ENCODE data around the gene CHDH. TPM values are rescaled to one million over a fixed set of nuclear protein-coding genes. Genes with fewer than 3 reads are reported as not detected.

CHDH gene
- polyA plus RNA-seq, 2 of the 4 experiments (the other 2 are of a cell fraction), result 1.1 to 2.8 TPM

DNA sequence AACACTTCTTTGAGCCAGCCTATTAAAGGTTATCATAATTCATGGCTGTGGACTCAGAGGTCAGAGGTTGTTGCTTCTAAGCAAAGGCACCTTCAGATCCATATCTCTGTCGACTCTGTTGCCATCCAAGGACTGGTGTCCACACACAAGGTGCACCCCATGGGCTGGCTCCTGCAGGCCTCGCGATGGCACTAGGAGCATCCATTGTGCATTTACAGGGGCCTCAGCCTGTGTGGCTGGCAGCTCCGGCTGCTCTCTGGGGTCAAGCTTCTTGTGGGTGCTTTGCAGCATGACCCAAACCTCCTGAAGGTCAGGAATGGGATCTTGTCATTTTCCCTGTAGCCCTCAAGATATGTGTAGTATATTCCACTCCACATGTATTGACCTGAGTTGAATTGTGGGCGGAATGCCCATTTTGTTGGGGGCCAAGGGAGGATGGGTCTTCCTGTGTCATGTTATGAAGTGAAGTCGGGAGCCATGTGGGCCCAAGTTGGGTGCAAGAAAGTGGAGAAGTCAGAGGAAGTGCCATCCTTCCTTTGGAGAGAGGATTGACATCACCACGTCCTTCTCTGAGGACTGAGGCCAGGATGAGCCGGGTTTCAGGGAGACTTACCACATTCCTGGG is 43.9 kb downstream of the CHDH start:
- no peak for ATAC-seq
- ChIA-PET CTCF (no interaction called here), POLR2A (no interaction called here)
- TF ChIP-seq ZC3H11A (IDR thresholded peaks at IDR 0.05), result no peak
- no peak for TF ChIP-seq TFCP2L1 (CRISPR knock-in tag; IDR thresholded peaks at IDR 0.05)
- no peak for TF ChIP-seq RAD21 (conservative IDR thresholded peaks at IDR 0.05 in 1 of 2, IDR thresholded peaks at IDR 0.05 in 1 of 2)
- WGBS (ENCODE audit: missing lambda C conversion rate), result 87% methylated on average over 6 of the region's 8 CpGs
- Histone ChIP-seq H3K4me1 (peaks cover 23% of the 10 kb centered on the region), H3K4me3 (no peak overlapping the region), H3K9me3 (no peaks in the 10 kb centered on the region), H3K4me2 (no peak overlapping the region), H3K27ac (no peak overlapping the region)
- DNase-seq (ENCODE audit: low read depth in 1 of 2, low spot score in 1 of 2), result no peak
- FAIRE-seq, result no peak

- no peak for FAIRE-seq
- ChIA-PET CTCF (no interaction called here), POLR2A (no interaction called here)
These were observed 44.9 kb downstream of the CHDH start for GRCh38 chr3:53801319-53801718.

More at GRCh38 chr3:53801319-53801718, 44.9 kb downstream of the CHDH start:
- Histone ChIP-seq H3K4me2 (no peak overlapping the region), H3K4me1 (peaks cover 16% of the 10 kb centered on the region), H3K9me3 (no peaks in the 10 kb centered on the region), H3K27ac (no peak overlapping the region), H3K4me3 (no peak overlapping the region)
- DNase-seq (ENCODE audit: low read depth in 1 of 2, low spot score in 1 of 2) (no peak), ATAC-seq (no peak)
- TF ChIP-seq HOXB5 (CRISPR knock-in tag; IDR thresholded peaks at IDR 0.05) (no peak), MAZ (IDR thresholded peaks at IDR 0.05; ENCODE audit: borderline replicate concordance, low read depth, low read length) (no peak), RAD21 (conservative IDR thresholded peaks at IDR 0.05 in 1 of 2, IDR thresholded peaks at IDR 0.05 in 1 of 2) (no peak), NR3C1 (IDR thresholded peaks at IDR 0.05) (no peak), HEYL (CRISPR knock-in tag; IDR thresholded peaks at IDR 0.05) (no peak), SMC3 (IDR thresholded peaks at IDR 0.05) (no peak), USF2 (IDR thresholded peaks at IDR 0.05) (no peak), ZSCAN20 (CRISPR knock-in tag; IDR thresholded peaks at IDR 0.05) (no peak), REST (IDR thresholded peaks at IDR 0.05) (no peak), GATA3 (IDR thresholded peaks at IDR 0.05; ENCODE audit: borderline replicate concordance) (no peak), FOXS1 (CRISPR knock-in tag; IDR thresholded peaks at IDR 0.05) (no peak), ZFP36 (IDR thresholded peaks at IDR 0.05; ENCODE audit: borderline replicate concordance, partially characterized antibody) (no peak), ESRRA (IDR thresholded peaks at IDR 0.05; ENCODE audit: borderline replicate concordance, low read length) (no peak), HDAC2 (IDR thresholded peaks at IDR 0.05) (no peak)
- TF ChIP-seq, protein P1, sequence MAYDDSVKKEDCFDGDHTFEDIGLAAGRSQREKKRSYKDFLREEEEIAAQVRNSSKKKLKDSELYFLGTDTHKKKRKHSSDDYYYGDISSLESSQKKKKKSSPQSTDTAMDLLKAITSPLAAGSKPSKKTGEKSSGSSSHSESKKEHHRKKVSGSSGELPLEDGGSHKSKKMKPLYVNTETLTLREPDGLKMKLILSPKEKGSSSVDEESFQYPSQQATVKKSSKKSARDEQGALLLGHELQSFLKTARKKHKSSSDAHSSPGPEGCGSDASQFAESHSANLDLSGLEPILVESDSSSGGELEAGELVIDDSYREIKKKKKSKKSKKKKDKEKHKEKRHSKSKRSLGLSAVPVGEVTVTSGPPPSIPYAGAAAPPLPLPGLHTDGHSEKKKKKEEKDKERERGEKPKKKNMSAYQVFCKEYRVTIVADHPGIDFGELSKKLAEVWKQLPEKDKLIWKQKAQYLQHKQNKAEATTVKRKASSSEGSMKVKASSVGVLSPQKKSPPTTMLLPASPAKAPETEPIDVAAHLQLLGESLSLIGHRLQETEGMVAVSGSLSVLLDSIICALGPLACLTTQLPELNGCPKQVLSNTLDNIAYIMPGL (CRISPR knock-in tag; IDR thresholded peaks at IDR 0.05; ENCODE audit: borderline replicate concordance), result no peak
- 86% methylated on average over 7 of the region's 9 CpGs for WGBS (ENCODE audit: missing lambda C conversion rate)

Measured in A549 (cell line).